Omental fat pad (tissue), 4 donors: ENCODE results near the gene SSBP3. TPM values are rescaled to one million over a fixed set of nuclear protein-coding genes. Genes with fewer than 3 reads are reported as not detected.
A peak's percentile ranks its signal among the peaks of the same experiment; 100 is the strongest.

ENCODE experiments used
- ATAC-seq: fragments of 150-250 bp; one replicate; pipeline ENCODE4 v1.9.1; 2016; ENCODE audit warnings: mild to moderate bottlenecking, moderate library complexity; ENCODE audit not compliant: low FRiP score
- DNase-seq: peaks from one replicate; pipeline ENCODE4 v3.0.0-alpha.2; 2019; ENCODE audit warnings: low spot score
- CTCF ChIP-seq, 3 donors: fragments of 450-650 bp; IDR thresholded peaks; one replicate each; pipeline ENCODE4 v1.5.1; 2016 to 2017; ENCODE audit warnings: antibody characterized with exemption in 3 of 3, mild to moderate bottlenecking in 3 of 3, moderate library complexity in 2 of 3
- total RNA-seq, 4 donors: library from RNA; depleted of rRNA; stranded (reverse); fragments of >200 nt; gene quantifications; one replicate each; pipeline ENCODE4 v1.1.0, GENCODE V29; 2016

Gene SSBP3
- total RNA-seq, 4 donors from 2014 or later: 21.0 to 32.6 (median 22.9) TPM

GRCh38 chr1:54318246-54318814, 87.9 kb downstream of the SSBP3 start:
- no peak for DNase-seq
- no peak for ATAC-seq

GRCh38 chr1:54317084-54317483, 89.1 kb downstream of the SSBP3 start:
- ATAC-seq (no peak), DNase-seq (no peak)
- no peak for TF ChIP-seq CTCF (IDR thresholded peaks at IDR 0.05)

More at GRCh38 chr1:54318246-54318814, 87.9 kb downstream of the SSBP3 start:
- TF ChIP-seq CTCF (IDR thresholded peaks at IDR 0.05): no peak

- ATAC-seq: no peak
- no peak for DNase-seq
- TF ChIP-seq CTCF (IDR thresholded peaks at IDR 0.05): no peak
Measured at GRCh38 chr1:54315099-54315498, 91.1 kb downstream of the SSBP3 start.

- ATAC-seq (no peak), DNase-seq (no peak)
- TF ChIP-seq CTCF (IDR thresholded peaks at IDR 0.05): no peak
Measured at GRCh38 chr1:54314696-54315095, 91.5 kb downstream of the SSBP3 start.

- DNase-seq: no peak
- ATAC-seq: peak; percentile 65
- TF ChIP-seq CTCF (IDR thresholded peaks at IDR 0.05): no peak
Measured at GRCh38 chr1:54312796-54313316, 93.3 kb downstream of the SSBP3 start.

GRCh38 chr1:54311506-54311905, 94.7 kb downstream of the SSBP3 start:
- no peak for ATAC-seq
- no peak for DNase-seq
- no peak for TF ChIP-seq CTCF (IDR thresholded peaks at IDR 0.05)
